ENCODE results near the gene IL5RA.

DNA sequence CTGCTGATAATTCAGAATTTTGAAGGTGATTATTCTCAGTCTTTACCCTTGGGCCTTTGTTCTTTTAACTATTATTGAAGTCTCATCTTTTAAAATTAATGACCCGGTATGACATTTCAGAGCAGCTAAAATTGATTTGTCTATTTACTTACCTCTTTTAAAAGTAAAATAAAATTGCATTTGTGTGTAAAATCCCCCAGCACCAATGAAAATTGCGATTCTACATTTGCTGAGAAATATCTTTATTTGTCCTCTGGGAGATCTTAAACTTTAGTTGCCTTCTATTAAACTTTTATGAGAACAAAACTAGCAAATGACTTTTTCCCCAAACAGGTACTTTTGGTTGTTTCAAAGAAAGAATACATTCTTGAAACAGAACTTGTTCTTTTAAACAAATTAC, 7.5 kb upstream of the IL5RA start:
- TF ChIP-seq EZH2 (IDR thresholded peaks at IDR 0.05; ENCODE audit: insufficient read depth, poor library complexity, severe bottlenecking): no peak
- TF ChIP-seq EZH2phosphoT487 (IDR thresholded peaks at IDR 0.05; ENCODE audit: insufficient read depth, low read depth): no peak

Data from GM23248 (cell line).